ENCODE data around the gene CHAMP1. TPM values are rescaled to one million over a fixed set of nuclear protein-coding genes. Genes with fewer than 3 reads are reported as not detected.
A peak's percentile ranks its signal among the peaks of the same experiment; 100 is the strongest.

The CHAMP1 gene
- total RNA-seq, 1 donor from 2014 or later, result 23.2 TPM

DNA sequence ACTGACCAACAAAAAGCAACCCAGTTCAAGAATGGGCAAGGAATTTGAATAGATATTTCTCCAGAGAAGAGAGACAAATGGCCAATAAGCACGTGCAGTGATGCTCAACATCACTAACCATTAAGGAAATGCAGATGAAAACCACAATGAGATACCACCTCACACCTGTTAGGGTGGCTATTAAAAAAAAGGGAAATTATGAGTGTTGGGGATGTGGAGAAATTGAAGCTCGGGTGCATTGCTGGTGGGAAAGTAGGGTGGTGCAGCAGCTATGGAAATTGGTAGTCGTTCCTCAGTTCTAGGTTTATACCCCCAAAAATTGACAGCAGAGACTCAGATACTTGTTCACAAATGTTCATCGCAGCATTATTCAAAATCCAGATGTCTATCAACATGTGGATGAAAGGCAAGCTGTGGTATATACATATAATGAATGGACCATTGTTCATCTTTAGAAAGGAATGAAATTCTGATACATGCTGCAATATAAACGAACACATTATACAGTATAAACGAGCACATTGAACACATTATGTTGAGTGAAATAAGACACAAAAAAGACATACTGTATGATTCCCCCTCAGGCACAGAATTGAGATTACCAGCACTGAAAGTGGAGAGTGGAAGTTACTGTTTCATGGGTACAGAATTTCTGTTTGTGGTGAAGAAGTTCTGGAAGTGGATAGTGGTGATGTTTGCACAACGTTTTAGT lies 927 bp downstream of the CHAMP1 start:
- Mint-ChIP-seq H3K9me3 (ENCODE audit: unreplicated experiment) (no peaks in the 10 kb centered on the region), H3K27me3 (ENCODE audit: unreplicated experiment) (no peaks in the 10 kb centered on the region), H3K36me3 (ENCODE audit: unreplicated experiment) (peaks cover 6% of the 10 kb centered on the region), H3K4me3 (ENCODE audit: unreplicated experiment) (peak overlapping the region; percentile 85), H3K27ac (ENCODE audit: unreplicated experiment) (peak overlapping the region; percentile 79), H3K4me1 (ENCODE audit: unreplicated experiment) (peaks cover 56% of the 10 kb centered on the region)
- TF ChIP-seq, protein P1, sequence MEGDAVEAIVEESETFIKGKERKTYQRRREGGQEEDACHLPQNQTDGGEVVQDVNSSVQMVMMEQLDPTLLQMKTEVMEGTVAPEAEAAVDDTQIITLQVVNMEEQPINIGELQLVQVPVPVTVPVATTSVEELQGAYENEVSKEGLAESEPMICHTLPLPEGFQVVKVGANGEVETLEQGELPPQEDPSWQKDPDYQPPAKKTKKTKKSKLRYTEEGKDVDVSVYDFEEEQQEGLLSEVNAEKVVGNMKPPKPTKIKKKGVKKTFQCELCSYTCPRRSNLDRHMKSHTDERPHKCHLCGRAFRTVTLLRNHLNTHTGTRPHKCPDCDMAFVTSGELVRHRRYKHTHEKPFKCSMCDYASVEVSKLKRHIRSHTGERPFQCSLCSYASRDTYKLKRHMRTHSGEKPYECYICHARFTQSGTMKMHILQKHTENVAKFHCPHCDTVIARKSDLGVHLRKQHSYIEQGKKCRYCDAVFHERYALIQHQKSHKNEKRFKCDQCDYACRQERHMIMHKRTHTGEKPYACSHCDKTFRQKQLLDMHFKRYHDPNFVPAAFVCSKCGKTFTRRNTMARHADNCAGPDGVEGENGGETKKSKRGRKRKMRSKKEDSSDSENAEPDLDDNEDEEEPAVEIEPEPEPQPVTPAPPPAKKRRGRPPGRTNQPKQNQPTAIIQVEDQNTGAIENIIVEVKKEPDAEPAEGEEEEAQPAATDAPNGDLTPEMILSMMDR (IDR thresholded peaks at IDR 0.05), result no peak
- DNase-seq (ENCODE audit: extremely low spot score, unreplicated experiment), result no peak

DNA sequence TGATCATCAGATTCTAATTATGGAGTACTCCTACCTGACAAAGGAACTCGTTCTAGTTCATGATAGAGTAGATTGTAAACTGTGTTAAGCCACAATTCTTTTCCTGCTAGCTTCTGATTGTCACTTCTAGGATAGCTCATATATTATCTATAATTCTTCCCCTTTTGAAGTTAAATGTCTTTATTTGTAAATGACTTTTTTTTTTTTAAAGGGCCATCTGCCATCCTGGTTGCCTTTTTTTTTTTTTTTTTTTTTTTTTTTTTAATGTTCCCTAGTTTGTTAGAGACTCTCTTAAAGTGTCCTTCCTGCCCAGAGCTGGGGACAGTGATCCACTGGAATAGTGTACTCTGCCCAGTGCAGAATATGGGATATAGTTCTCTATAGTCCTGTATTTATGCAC lies 4.3 kb downstream of the CHAMP1 start:
- H3K27ac Mint-ChIP-seq (ENCODE audit: unreplicated experiment), result peak overlapping the region; percentile 71
- no peak overlapping the region for H3K4me3 Mint-ChIP-seq (ENCODE audit: unreplicated experiment)

DNA sequence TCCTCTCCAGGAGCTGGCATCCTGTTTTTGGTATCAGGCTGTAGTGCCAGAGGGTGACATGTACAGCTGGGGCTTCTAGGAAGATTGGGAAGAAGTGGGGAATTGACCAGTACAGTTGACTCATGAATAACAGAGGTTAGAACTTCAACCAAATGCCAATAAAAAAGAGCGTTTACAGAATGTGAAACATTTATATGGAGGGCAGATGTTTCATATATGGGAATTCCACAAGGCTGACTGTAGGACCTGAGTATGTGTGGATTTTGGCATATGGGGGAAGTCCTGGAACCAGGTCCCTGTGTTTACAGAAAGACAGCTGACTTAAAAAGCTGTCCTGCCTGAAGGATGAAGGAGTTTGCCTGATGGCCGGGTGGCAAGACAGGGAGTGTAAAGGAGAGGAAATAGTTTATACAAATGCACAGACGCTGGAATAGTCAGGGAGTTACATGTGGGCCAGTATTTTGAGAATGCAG lies 5.2 kb downstream of the CHAMP1 start:
- H3K4me1 Mint-ChIP-seq (ENCODE audit: unreplicated experiment), result peaks cover 40% of the 10 kb centered on the region
- peak overlapping the region; percentile 71 for H3K27ac Mint-ChIP-seq (ENCODE audit: unreplicated experiment)
- no peaks in the 10 kb centered on the region for H3K9me3 Mint-ChIP-seq (ENCODE audit: unreplicated experiment)
- H3K4me3 Mint-ChIP-seq (ENCODE audit: unreplicated experiment), result no peak overlapping the region
- peaks cover 38% of the 10 kb centered on the region for H3K36me3 Mint-ChIP-seq (ENCODE audit: unreplicated experiment)
- DNase-seq (ENCODE audit: extremely low spot score, unreplicated experiment), result no peak
- TF ChIP-seq, protein P1 (IDR thresholded peaks at IDR 0.05), result no peak
- H3K27me3 Mint-ChIP-seq (ENCODE audit: unreplicated experiment), result no peaks in the 10 kb centered on the region

More for the DNA sequence above, 4.3 kb downstream of the CHAMP1 start:
- Mint-ChIP-seq H3K27me3 (ENCODE audit: unreplicated experiment) (no peaks in the 10 kb centered on the region), H3K9me3 (ENCODE audit: unreplicated experiment) (no peaks in the 10 kb centered on the region), H3K4me1 (ENCODE audit: unreplicated experiment) (peaks cover 44% of the 10 kb centered on the region), H3K36me3 (ENCODE audit: unreplicated experiment) (peaks cover 30% of the 10 kb centered on the region)
- TF ChIP-seq, protein P1 (IDR thresholded peaks at IDR 0.05), result no peak
- no peak for DNase-seq (ENCODE audit: extremely low spot score, unreplicated experiment)

DNA sequence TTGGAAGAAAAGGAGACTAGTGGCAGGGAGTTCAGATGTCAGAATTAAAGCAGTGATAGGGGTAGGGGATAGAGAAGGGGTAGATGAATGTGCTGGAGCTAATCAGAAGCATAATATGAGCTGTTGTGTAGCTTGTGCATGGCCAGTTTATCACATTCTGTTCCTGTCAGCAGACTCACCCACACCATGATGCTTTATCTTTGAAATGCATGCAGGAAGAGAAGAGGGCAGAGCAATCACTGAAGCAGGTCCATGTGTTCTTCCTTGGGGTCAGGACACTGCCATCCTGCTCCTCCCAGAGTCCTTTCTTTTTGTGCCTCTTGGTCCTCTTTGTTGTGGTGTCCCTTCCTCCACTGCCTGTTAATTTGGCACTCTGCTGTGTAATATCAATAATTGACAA lies 5.8 kb downstream of the CHAMP1 start:
- no peak for DNase-seq (ENCODE audit: extremely low spot score, unreplicated experiment)
- H3K9me3 Mint-ChIP-seq (ENCODE audit: unreplicated experiment), result no peaks in the 10 kb centered on the region
- H3K4me1 Mint-ChIP-seq (ENCODE audit: unreplicated experiment), result peaks cover 36% of the 10 kb centered on the region
- peaks cover 44% of the 10 kb centered on the region for H3K36me3 Mint-ChIP-seq (ENCODE audit: unreplicated experiment)
- TF ChIP-seq, protein P1 (IDR thresholded peaks at IDR 0.05), result no peak
- peak overlapping the region; percentile 71 for H3K27ac Mint-ChIP-seq (ENCODE audit: unreplicated experiment)
- no peaks in the 10 kb centered on the region for H3K27me3 Mint-ChIP-seq (ENCODE audit: unreplicated experiment)
- H3K4me3 Mint-ChIP-seq (ENCODE audit: unreplicated experiment), result no peak overlapping the region

DNA sequence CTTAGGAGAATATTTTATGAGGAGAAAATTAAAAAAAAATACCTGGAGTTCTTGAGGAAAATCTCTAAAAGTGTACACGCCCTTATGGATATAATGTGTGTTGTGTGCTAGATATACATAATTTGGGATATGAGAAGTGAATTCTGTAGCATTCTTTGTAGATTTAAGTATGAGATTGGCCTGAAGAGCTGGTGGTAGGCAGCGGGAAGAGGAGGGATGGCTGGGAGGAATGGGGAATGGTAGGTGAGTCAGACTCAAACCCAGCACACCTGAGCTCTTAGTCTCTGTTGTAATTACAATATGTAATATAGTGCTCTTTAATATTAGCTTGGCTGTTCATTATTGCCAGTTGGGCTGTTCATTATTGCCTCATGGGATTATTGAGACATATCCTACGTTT lies 7.0 kb downstream of the CHAMP1 start:
- no peak for DNase-seq (ENCODE audit: extremely low spot score, unreplicated experiment)
- Mint-ChIP-seq H3K27me3 (ENCODE audit: unreplicated experiment) (no peaks in the 10 kb centered on the region), H3K36me3 (ENCODE audit: unreplicated experiment) (peaks cover 55% of the 10 kb centered on the region), H3K9me3 (ENCODE audit: unreplicated experiment) (no peaks in the 10 kb centered on the region), H3K4me3 (ENCODE audit: unreplicated experiment) (no peak overlapping the region), H3K27ac (ENCODE audit: unreplicated experiment) (no peak overlapping the region), H3K4me1 (ENCODE audit: unreplicated experiment) (peaks cover 30% of the 10 kb centered on the region)
- TF ChIP-seq, protein P1 (IDR thresholded peaks at IDR 0.05), result no peak

Data from osteocyte (in vitro differentiated cells).